Measurements from ENCODE around the gene WFDC6.

DNA sequence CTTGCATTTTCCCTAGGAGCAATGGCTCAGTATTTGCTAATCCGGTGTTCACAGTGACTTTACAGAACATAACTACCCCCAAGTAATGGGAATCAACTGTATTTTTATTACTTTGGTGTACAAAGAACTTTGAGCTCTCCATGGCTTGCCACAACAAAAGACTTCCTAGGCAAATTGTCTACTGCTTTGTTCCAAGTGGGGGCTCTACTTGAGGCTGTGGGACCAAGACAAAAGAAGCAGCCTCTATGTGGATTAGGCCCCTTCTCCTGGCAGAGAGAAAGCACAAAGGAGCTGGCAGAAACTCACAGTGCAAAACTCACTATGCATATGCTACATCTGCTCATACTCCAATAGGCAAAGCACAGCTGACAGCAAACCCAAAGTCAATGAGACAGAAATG, 38.9 kb upstream of the WFDC6 start:
- TF ChIP-seq CTCF (IDR thresholded peaks at IDR 0.05): no peak
- no peak for TF ChIP-seq POLR2A (IDR thresholded peaks at IDR 0.05)
- TF ChIP-seq EP300 (IDR thresholded peaks at IDR 0.05): no peak

Data from ovary (tissue), 3 donors.